ENCODE results near the gene LPP.

LPP gene

DNA sequence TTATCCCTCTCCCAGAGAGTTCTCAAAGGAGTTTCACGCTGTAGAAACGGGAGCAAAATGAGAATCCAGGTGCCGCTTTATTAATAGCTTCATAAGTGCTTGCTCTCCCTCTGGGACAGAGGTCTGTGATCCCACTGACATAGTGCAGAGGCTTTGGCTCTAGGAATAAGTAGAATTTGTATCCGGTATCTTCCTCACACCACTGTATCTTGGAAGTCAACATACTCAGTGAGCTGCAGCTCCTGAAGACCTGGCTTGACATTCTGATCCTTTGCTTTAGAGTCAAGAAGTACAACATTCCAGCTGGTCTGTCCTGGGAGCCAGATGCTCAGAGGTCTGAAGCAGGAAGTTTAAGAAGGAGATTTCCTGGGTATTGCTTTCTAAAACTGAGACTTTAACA, 323.0 kb downstream of the LPP start:
- no peak overlapping the region for H3K4me3 ChIP-seq (replicated peaks; ENCODE audit: low read depth, low read length)
- no peak for DNase-seq (ENCODE audit: extremely low read depth, low read depth)
- TF ChIP-seq, protein P1, sequence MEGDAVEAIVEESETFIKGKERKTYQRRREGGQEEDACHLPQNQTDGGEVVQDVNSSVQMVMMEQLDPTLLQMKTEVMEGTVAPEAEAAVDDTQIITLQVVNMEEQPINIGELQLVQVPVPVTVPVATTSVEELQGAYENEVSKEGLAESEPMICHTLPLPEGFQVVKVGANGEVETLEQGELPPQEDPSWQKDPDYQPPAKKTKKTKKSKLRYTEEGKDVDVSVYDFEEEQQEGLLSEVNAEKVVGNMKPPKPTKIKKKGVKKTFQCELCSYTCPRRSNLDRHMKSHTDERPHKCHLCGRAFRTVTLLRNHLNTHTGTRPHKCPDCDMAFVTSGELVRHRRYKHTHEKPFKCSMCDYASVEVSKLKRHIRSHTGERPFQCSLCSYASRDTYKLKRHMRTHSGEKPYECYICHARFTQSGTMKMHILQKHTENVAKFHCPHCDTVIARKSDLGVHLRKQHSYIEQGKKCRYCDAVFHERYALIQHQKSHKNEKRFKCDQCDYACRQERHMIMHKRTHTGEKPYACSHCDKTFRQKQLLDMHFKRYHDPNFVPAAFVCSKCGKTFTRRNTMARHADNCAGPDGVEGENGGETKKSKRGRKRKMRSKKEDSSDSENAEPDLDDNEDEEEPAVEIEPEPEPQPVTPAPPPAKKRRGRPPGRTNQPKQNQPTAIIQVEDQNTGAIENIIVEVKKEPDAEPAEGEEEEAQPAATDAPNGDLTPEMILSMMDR (IDR thresholded peaks at IDR 0.05; ENCODE audit: low read depth, low read length, missing control alignments): no peak

DNA sequence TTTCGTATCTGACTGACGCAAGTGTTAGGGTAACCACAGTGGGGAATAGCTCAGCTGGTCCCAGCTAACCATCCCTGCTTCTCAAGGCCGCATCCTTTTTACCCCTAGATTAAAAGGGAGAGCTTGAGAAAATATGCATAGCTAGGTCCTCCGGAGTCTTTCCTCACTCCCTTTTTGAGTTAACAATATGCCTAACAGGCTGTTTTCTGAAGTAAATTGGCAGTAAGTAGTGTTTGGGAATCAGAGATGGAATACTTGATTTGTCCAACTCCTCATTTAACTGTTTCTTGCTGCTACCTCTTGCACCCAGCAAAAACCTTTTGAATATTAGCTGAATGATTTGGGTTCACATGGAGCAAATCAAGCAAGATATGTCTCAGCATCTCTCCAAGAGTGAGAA, 326.1 kb downstream of the LPP start:
- DNase-seq (ENCODE audit: extremely low read depth, low read depth): no peak
- TF ChIP-seq, protein P1 (IDR thresholded peaks at IDR 0.05; ENCODE audit: low read depth, low read length, missing control alignments): no peak
- H3K4me3 ChIP-seq (replicated peaks; ENCODE audit: low read depth, low read length): no peak overlapping the region

GRCh38 chr3:188482929-188483328, 329.0 kb downstream of the LPP start:
- no peak for DNase-seq (ENCODE audit: extremely low read depth, low read depth)
- TF ChIP-seq, protein P1 (IDR thresholded peaks at IDR 0.05; ENCODE audit: low read depth, low read length, missing control alignments): no peak
- H3K4me3 ChIP-seq (replicated peaks; ENCODE audit: low read depth, low read length): no peak overlapping the region

DNA sequence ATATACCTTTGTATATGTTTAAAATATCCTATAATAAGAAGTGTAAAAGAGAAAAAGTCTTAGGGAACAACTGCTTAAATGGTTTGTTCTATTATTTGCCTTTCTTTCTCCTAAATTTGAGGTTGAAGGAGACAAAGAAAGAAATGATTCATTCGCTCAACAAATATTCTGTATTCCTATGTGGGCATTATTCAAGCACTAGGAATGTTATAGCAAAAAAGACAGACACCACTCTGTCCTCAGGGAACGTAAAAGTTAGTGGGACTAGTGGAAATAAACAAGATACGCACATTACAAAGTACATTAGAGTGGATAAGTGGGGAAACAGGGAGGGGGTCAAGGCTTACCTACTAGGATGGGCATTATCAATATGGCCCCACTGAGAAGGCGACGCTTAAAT, 332.2 kb downstream of the LPP start:
- no peak overlapping the region for H3K4me3 ChIP-seq (replicated peaks; ENCODE audit: low read depth, low read length)
- DNase-seq (ENCODE audit: extremely low read depth, low read depth): no peak
- TF ChIP-seq, protein P1 (IDR thresholded peaks at IDR 0.05; ENCODE audit: low read depth, low read length, missing control alignments): no peak

DNA sequence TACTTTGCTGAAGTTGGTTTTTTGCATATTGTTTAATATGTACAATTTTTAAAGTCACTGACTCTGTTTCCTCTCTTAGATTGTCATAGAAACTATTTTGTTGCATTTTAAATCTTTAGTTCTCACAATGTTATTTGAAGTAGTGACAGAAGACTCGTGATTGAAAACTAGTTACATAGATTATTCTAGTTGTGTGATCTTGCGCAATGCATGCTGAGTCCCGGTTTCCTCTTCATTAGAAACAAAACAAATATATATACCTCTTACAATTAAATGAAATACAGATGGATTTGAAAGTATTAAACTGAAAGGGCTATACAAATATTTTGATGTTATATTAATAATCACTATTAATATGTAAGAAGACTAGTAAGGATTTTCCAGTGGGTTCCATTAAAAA, 333.0 kb downstream of the LPP start:
- TF ChIP-seq, protein P1 (IDR thresholded peaks at IDR 0.05; ENCODE audit: low read depth, low read length, missing control alignments): no peak
- no peak overlapping the region for H3K4me3 ChIP-seq (replicated peaks; ENCODE audit: low read depth, low read length)
- DNase-seq (ENCODE audit: extremely low read depth, low read depth): no peak

DNA sequence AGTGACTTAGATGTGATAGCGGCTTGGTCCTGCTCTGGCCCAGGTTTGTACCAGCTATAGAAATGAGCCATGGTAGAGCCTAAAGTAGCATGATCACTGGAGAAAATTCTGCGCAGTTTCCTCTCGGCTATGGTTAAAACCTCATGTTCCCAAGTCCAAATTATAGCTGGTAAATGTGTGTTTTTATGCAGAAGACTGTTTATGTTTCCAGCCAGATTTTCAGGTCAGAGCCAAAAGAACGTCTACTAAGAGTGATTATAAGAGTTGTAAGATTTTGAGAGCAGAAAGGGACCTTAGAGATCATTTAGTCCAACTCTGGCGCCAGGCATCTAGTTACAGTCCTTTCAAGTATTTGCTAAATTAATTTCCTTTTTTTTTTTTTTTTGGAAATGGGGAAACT, 333.7 kb downstream of the LPP start:
- DNase-seq (ENCODE audit: extremely low read depth, low read depth): no peak
- TF ChIP-seq, protein P1 (IDR thresholded peaks at IDR 0.05; ENCODE audit: low read depth, low read length, missing control alignments): no peak
- no peak overlapping the region for H3K4me3 ChIP-seq (replicated peaks; ENCODE audit: low read depth, low read length)

DNA sequence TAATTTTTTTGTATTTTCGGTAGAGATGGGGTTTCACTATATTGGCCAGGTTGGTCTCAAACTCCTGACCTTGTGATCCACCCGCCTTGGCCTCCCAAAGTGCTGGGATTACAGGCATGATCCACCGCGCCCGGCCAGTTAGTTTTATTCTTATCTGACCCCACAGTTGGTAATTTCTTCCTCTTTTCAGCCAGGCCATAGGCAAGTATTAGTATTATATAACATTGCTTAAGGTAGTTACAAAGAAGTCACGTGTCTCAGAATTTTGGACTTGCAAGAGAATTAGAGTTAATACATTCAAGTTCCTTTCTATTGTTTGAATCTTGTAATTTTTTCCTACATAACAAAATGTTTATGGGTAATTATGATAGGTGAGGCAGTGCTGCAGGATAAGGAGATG, 334.8 kb downstream of the LPP start:
- DNase-seq (ENCODE audit: extremely low read depth, low read depth): no peak
- no peak overlapping the region for H3K4me3 ChIP-seq (replicated peaks; ENCODE audit: low read depth, low read length)
- TF ChIP-seq, protein P1 (IDR thresholded peaks at IDR 0.05; ENCODE audit: low read depth, low read length, missing control alignments): no peak
